ENCODE data around the gene ALAS1. TPM values are rescaled to one million over a fixed set of nuclear protein-coding genes. Genes with fewer than 3 reads are reported as not detected.

The ALAS1 gene
- total and polyA plus RNA-seq, 2 of the 13 experiments (the other 11 are each of a cell fraction or from before 2014, with no cell fraction given) = 36.0 to 43.2 TPM

DNA sequence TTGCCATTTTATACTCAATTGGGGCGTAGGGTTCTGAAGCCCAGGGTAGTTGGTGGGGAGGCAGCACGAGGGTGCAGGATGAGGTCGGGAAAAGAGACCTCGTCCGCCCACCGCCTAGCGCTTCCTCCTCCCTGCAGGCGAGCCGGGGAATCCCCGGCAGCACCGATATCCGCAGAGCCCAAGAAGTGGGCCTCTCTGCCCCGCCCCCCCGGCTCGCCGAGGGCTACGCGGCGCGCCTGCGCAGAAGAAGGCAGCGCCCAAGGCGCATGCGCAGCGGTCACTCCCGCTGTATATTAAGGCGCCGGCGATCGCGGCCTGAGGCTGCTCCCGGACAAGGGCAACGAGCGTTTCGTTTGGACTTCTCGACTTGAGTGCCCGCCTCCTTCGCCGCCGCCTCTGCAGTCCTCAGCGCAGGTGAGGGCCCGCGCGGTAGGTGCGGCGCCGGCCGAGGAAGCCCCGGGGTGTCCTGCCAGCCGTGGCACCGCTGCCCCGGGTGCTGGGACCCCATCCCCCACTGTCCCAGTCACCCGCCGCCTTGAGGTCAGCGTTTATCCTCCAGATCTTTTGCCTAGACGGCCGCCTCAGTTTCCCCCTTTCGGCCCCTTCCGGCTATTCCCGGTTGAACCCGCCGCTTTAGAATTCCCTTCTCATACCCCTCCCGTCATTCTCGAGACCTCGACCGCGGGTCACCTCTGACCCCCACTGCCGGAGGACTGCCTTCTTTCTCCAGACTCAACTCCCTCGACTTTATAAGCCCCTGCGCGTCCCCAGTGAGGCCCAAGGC, at the start of gene ALAS1 (continued):
- TF ChIP-seq GABPA (IDR thresholded peaks at IDR 0.05; ENCODE audit: low read depth, low read length) = no peak
- TF ChIP-seq GABPA (CRISPR knock-in tag; IDR thresholded peaks at IDR 0.05; ENCODE audit: low read depth) = no peak
- 0 out of 2 replicates have a peak, but pooled peaks have one; percentile 46 for TF ChIP-seq ZNF790 (CRISPR knock-in tag; IDR thresholded peaks at IDR 0.05; ENCODE audit: borderline replicate concordance)
- TF ChIP-seq ZBTB20 (CRISPR knock-in tag; IDR thresholded peaks at IDR 0.05; ENCODE audit: borderline replicate concordance, low read depth) = peak; percentile 54; the same call in 1 of the 2 replicates
- TF ChIP-seq, protein P1, sequence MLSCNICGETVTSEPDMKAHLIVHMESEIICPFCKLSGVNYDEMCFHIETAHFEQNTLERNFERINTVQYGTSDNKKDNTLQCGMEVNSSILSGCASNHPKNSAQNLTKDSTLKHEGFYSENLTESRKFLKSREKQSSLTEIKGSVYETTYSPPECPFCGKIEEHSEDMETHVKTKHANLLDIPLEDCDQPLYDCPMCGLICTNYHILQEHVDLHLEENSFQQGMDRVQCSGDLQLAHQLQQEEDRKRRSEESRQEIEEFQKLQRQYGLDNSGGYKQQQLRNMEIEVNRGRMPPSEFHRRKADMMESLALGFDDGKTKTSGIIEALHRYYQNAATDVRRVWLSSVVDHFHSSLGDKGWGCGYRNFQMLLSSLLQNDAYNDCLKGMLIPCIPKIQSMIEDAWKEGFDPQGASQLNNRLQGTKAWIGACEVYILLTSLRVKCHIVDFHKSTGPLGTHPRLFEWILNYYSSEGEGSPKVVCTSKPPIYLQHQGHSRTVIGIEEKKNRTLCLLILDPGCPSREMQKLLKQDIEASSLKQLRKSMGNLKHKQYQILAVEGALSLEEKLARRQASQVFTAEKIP (CRISPR knock-in tag; IDR thresholded peaks at IDR 0.05; ENCODE audit: borderline replicate concordance) = no peak
- TF ChIP-seq ZNF335 (CRISPR knock-in tag; IDR thresholded peaks at IDR 0.05) = no peak
- 0 out of 2 replicates have a peak, but pooled peaks have one; percentile 41 for TF ChIP-seq ZNF280D (CRISPR knock-in tag; IDR thresholded peaks at IDR 0.05)
- peak; percentile 55; the same call in 1 of the 2 replicates for TF ChIP-seq ZSCAN29 (CRISPR knock-in tag; conservative IDR thresholded peaks at IDR 0.05)
- no peak for TF ChIP-seq ZNF121 (CRISPR knock-in tag; IDR thresholded peaks at IDR 0.05)
- no peak for TF ChIP-seq ZFP1 (CRISPR knock-in tag; IDR thresholded peaks at IDR 0.05)
- TF ChIP-seq RXRB (CRISPR knock-in tag; IDR thresholded peaks at IDR 0.05; ENCODE audit: borderline replicate concordance) = peak; percentile 18; the same call in 1 of the 2 replicates
- TF ChIP-seq ZNF256 (CRISPR knock-in tag; conservative IDR thresholded peaks at IDR 0.05) = no peak
- TF ChIP-seq ARID3A (IDR thresholded peaks at IDR 0.05; ENCODE audit: low read depth, low read length) = no peak
- TF ChIP-seq ZNF709 (CRISPR knock-in tag; IDR thresholded peaks at IDR 0.05) = peak; percentile 72
- TF ChIP-seq PAXIP1 (CRISPR knock-in tag; conservative IDR thresholded peaks at IDR 0.05) = peak; percentile 65
- TF ChIP-seq PPARG (CRISPR knock-in tag; conservative IDR thresholded peaks at IDR 0.05) = peak; percentile 69
- TF ChIP-seq, protein P2, sequence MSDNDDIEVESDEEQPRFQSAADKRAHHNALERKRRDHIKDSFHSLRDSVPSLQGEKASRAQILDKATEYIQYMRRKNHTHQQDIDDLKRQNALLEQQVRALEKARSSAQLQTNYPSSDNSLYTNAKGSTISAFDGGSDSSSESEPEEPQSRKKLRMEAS (IDR thresholded peaks at IDR 0.05) = peak; percentile 71
- TF ChIP-seq KAT8 (CRISPR knock-in tag; IDR thresholded peaks at IDR 0.05) = peak; percentile 52; the same call in 1 of the 2 replicates
- TF ChIP-seq ZNF451 (CRISPR knock-in tag; IDR thresholded peaks at IDR 0.05) = 0 out of 2 replicates have a peak, but pooled peaks have one; percentile 26

Data from HepG2 (cell line).